OCI-LY3 (cell line): Measurements from ENCODE around the gene GNG14.

Experiments
- EZH2phosphoT487 ChIP-seq: fragments of 200-600 bp; shearing (Covaris generic); IDR thresholded peaks from 2 replicates; pipeline ENCODE4 v1.6.1; 2018; ENCODE audit warnings: antibody characterized with exemption, mixed run types, low read depth
- TF ChIP-seq, protein P1 (sequence below): fragments of 200-600, 300-600 bp; sonication (generic); IDR thresholded peaks from 2 replicates; pipeline ENCODE4 v1.5.1; 2014; ENCODE audit warnings: antibody characterized with exemption, low read length, low read depth

DNA sequence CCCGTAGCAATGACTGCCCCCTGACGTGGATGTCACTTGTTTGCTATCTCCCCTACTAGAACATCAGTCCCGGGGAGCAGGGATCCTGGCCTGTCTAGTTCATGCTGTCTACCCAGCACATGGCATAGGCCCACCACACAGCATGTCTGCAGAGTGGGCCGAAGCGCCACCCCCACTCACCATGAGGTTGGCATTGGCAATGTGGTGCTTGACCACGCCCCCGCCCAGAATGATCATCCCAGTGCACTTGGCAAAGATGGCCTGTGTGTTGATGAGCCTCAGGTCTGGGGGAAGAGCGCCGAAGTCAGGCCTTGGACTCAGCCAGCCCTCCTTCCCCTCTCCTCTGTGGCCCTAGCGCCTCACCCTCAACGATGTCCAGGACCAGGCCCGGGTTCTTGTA is 10.9 kb upstream of the GNG14 start:
- TF ChIP-seq, protein P1, sequence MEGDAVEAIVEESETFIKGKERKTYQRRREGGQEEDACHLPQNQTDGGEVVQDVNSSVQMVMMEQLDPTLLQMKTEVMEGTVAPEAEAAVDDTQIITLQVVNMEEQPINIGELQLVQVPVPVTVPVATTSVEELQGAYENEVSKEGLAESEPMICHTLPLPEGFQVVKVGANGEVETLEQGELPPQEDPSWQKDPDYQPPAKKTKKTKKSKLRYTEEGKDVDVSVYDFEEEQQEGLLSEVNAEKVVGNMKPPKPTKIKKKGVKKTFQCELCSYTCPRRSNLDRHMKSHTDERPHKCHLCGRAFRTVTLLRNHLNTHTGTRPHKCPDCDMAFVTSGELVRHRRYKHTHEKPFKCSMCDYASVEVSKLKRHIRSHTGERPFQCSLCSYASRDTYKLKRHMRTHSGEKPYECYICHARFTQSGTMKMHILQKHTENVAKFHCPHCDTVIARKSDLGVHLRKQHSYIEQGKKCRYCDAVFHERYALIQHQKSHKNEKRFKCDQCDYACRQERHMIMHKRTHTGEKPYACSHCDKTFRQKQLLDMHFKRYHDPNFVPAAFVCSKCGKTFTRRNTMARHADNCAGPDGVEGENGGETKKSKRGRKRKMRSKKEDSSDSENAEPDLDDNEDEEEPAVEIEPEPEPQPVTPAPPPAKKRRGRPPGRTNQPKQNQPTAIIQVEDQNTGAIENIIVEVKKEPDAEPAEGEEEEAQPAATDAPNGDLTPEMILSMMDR, result no peak
- no peak for TF ChIP-seq EZH2phosphoT487
